HG03025 (cell line): ENCODE results near the gene PRKCE.
"Not testable (repeated sequence)": the region's sequence is repeated elsewhere in the genome, so short reads cannot be mapped to it uniquely, and the experiment has no call there.

ENCODE experiments used
- ATAC-seq: cut with Tn5 transposase; IDR thresholded peaks from one replicate; pipeline ENCODE4 v1.9.1; 2021; ENCODE audit warnings: mild to moderate bottlenecking, moderate library complexity; ENCODE audit not compliant: unreplicated experiment, low FRiP score

The PRKCE gene

GRCh38 chr2:46193356-46193755 lies 541.9 kb downstream of the PRKCE start:
- no peak for ATAC-seq

- ATAC-seq, result no peak
Measured at GRCh38 chr2:46193855-46194254, 542.4 kb downstream of the PRKCE start.

GRCh38 chr2:46194856-46195255 lies 543.4 kb downstream of the PRKCE start:
- no peak for ATAC-seq

- ATAC-seq, result no peak
Measured at GRCh38 chr2:46195819-46196218, 544.3 kb downstream of the PRKCE start.

- ATAC-seq, result no peak
Measured at GRCh38 chr2:46196871-46197462, 545.5 kb downstream of the PRKCE start.

- no peak for ATAC-seq
Measured at GRCh38 chr2:46197672-46198071, 546.2 kb downstream of the PRKCE start.

- ATAC-seq, result no peak
Measured at GRCh38 chr2:46198164-46198883, 546.8 kb downstream of the PRKCE start.

- ATAC-seq, result no peak
Measured at GRCh38 chr2:46198966-46199365, 547.5 kb downstream of the PRKCE start.

GRCh38 chr2:46200100-46200690 lies 548.7 kb downstream of the PRKCE start:
- ATAC-seq, result no peak

GRCh38 chr2:46200861-46201605 lies 549.6 kb downstream of the PRKCE start:
- no peak for ATAC-seq

GRCh38 chr2:46202453-46202852 lies 551.0 kb downstream of the PRKCE start:
- ATAC-seq, result no peak

- no peak for ATAC-seq
Measured at GRCh38 chr2:46202987-46203386, 551.5 kb downstream of the PRKCE start.

GRCh38 chr2:46203636-46204035 lies 552.2 kb downstream of the PRKCE start:
- not testable (repeated sequence) for ATAC-seq

- no peak for ATAC-seq
Measured at GRCh38 chr2:46207591-46207990, 556.1 kb downstream of the PRKCE start.

- ATAC-seq, result no peak
Measured at GRCh38 chr2:46208766-46209165, 557.3 kb downstream of the PRKCE start.

GRCh38 chr2:46210063-46210462 lies 558.6 kb downstream of the PRKCE start:
- ATAC-seq, result no peak

GRCh38 chr2:46211461-46211860 lies 560.0 kb downstream of the PRKCE start:
- no peak for ATAC-seq

- ATAC-seq, result no peak
Measured at GRCh38 chr2:46213906-46214305, 562.4 kb downstream of the PRKCE start.

- ATAC-seq, result no peak
Measured at GRCh38 chr2:46216213-46216612, 564.7 kb downstream of the PRKCE start.

GRCh38 chr2:46223514-46223913 lies 572.0 kb downstream of the PRKCE start:
- not testable (repeated sequence) for ATAC-seq

- ATAC-seq, result no peak
Measured at GRCh38 chr2:46225150-46225625, 573.7 kb downstream of the PRKCE start.
